Gastrocnemius medialis (tissue), 4 donors: ENCODE data around the gene KCNK4. TPM values are rescaled to one million over a fixed set of nuclear protein-coding genes. Genes with fewer than 3 reads are reported as not detected.

Source experiments
- ATAC-seq, 2 donors: fragments of 150-250 bp; one replicate each; pipeline ENCODE4 v1.9.1; 2016
- DNase-seq, 2 donors: peaks; one replicate each; pipeline ENCODE4 v3.0.0-alpha.2; 2019
- H3K27ac ChIP-seq, 4 donors: fragments of 200-600 bp; sonication (generic); 1 replicate in 1 of 4; 2 replicates in 3 of 4; pipeline ENCODE4 v1.5.1; 2016 to 2018; ENCODE audit warnings: mild to moderate bottlenecking in 2 of 4, moderate library complexity in 1 of 4
- H3K27me3 ChIP-seq, 3 donors: fragments of 200-600 bp; sonication (generic) in 2 of 3; 1 replicate in 1 of 3; 2 replicates in 2 of 3; pipeline versions ENCODE4 v1.5.1 to v1.6.0; 2016 to 2019; ENCODE audit warnings: mild to moderate bottlenecking in 1 of 3, moderate library complexity in 1 of 3
- H3K36me3 ChIP-seq, 2 donors: fragments of 200-600 bp; sonication (generic) in 1 of 2; one replicate each; pipeline ENCODE4 v1.5.1; 2017 to 2018
- H3K4me1 ChIP-seq, 2 donors: fragments of 200-600 bp; sonication (generic) in 1 of 2; one replicate each; pipeline ENCODE4 v1.5.1; 2016 to 2017; ENCODE audit warnings: mild to moderate bottlenecking in 2 of 2
- H3K4me3 ChIP-seq, 4 donors: fragments of 200-600 bp; sonication (generic) in 3 of 4; 1 replicate in 1 of 4; 2 replicates in 3 of 4; pipeline ENCODE4 v1.5.1; 2016 to 2019; ENCODE audit warnings: mild to moderate bottlenecking in 2 of 4
- H3K9me3 ChIP-seq, 3 donors: fragments of 200-600 bp; sonication (generic) in 2 of 3; 1 replicate in 1 of 3; 2 replicates in 2 of 3; pipeline ENCODE4 v1.5.1; 2016 to 2019
- POLR2A ChIP-seq, 2 donors: fragments of 450-650 bp; IDR thresholded peaks; one replicate each; pipeline ENCODE4 v1.6.1; 2017; ENCODE audit warnings: antibody characterized with exemption in 2 of 2, mild to moderate bottlenecking in 2 of 2, moderate library complexity in 2 of 2
- in situ Hi-C, 4 donors: fragments of 200-750 bp; cut with MboI; loops; one replicate each; pipeline versions ENCODE4 v1.15.0 to v1.8.0; 2017; ENCODE audit warnings: low sequenced_read_pairs in 4 of 4
- intact Hi-C: fragments of 100-400 bp; cut with DNase I; formaldehyde crosslinking; loops from one replicate; pipeline ENCODE4 v1.15.1; 2023; ENCODE audit warnings: low total_unique reads
- total RNA-seq, 4 donors: library from RNA; depleted of rRNA; stranded (reverse); fragments of >200 nt; gene quantifications; one replicate each; pipeline versions ENCODE4 v1.1.0 to v1.2.3, GENCODE V29; 2016
- TF ChIP-seq, protein P1 (sequence below), 5 experiments: fragments of 450-650 bp in 3 of 5; fragments of 200-600 bp in 2 of 5; sonication (generic) in 2 of 5; IDR thresholded peaks in 4 of 5; conservative IDR thresholded peaks in 1 of 5; 1 replicate in 4 of 5; 2 replicates in 1 of 5; pipeline ENCODE4 v1.5.1; 2016 to 2019; ENCODE audit warnings: antibody characterized with exemption in 5 of 5, mild to moderate bottlenecking in 3 of 5, moderate library complexity in 3 of 5

The KCNK4 gene
- total RNA-seq, 4 donors from 2014 or later = not detected

DNA sequence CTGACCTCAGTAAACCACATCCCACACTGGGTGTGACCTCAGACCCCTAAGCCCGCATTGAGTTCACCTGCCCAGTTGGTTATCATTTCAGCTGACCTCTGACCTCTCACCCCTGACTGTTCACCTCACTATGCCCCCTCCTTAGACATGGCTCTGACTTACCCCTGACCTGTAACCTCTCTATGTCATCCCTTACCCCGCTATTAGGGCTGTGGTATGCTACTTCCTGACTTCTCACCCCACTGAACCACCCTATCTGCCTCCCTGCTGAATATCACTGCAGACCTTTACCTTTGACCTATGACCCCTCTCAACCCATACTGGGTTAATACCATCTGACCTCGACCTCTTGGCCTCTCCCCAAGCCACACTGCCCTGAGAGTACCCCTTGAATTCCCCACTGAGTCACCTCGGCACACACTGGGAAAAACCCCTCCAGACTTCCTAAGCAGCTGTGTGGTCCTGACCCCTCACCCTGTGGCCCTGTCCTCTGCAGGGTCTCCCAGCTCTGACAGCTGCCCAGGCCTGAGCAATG is 31.5 kb upstream of the KCNK4 start:
- TF ChIP-seq, protein P1, sequence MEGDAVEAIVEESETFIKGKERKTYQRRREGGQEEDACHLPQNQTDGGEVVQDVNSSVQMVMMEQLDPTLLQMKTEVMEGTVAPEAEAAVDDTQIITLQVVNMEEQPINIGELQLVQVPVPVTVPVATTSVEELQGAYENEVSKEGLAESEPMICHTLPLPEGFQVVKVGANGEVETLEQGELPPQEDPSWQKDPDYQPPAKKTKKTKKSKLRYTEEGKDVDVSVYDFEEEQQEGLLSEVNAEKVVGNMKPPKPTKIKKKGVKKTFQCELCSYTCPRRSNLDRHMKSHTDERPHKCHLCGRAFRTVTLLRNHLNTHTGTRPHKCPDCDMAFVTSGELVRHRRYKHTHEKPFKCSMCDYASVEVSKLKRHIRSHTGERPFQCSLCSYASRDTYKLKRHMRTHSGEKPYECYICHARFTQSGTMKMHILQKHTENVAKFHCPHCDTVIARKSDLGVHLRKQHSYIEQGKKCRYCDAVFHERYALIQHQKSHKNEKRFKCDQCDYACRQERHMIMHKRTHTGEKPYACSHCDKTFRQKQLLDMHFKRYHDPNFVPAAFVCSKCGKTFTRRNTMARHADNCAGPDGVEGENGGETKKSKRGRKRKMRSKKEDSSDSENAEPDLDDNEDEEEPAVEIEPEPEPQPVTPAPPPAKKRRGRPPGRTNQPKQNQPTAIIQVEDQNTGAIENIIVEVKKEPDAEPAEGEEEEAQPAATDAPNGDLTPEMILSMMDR (IDR thresholded peaks at IDR 0.05 in 4 of 5, conservative IDR thresholded peaks at IDR 0.05 in 1 of 5) = no peak
- TF ChIP-seq POLR2A (IDR thresholded peaks at IDR 0.05) = no peak
- Histone ChIP-seq H3K36me3 (peaks cover 0 to 44% of the 10 kb centered on the region in 2 donors), H3K4me1 (no peaks in the 10 kb centered on the region), H3K9me3 (no peaks in the 10 kb centered on the region), H3K27ac (no peak overlapping the region), H3K27me3 (no peaks in the 10 kb centered on the region), H3K4me3 (no peak overlapping the region)
- DNase-seq = no peak
- in situ Hi-C loops (no loop called here), intact Hi-C loops (no loop called here)
- no peak for ATAC-seq

DNA sequence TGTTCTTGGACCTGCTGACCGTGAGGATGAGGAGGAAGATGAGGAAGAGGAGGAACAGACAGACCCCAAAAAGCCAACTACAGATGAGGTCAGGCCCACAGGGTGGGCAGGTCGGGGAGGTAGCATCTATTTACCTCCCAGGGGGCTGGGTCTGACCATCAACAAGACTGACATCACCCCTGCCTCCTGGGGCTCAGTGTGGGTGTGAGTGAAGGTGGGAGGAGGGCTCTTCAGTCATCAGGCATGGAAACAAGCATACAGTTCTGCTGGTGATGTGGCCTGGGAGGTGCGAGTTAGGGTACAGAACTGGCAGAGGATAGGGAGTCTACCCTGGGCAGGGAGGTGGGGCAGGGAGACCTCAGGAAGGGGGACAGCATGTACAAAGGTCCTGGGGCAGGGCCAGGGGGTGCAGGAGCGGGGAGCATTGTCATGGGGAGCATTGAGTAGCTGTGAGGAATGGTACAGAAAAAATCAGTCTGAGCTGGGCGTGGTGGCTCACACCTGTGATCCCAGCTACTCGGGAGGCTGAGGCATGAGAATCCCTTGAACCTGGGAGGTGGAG is 30.9 kb upstream of the KCNK4 start:
- peaks cover 0 to 43% of the 10 kb centered on the region in 2 donors for H3K36me3 ChIP-seq
- no peak for TF ChIP-seq POLR2A (IDR thresholded peaks at IDR 0.05)
- TF ChIP-seq, protein P1 (IDR thresholded peaks at IDR 0.05 in 4 of 5, conservative IDR thresholded peaks at IDR 0.05 in 1 of 5) = no peak

DNA sequence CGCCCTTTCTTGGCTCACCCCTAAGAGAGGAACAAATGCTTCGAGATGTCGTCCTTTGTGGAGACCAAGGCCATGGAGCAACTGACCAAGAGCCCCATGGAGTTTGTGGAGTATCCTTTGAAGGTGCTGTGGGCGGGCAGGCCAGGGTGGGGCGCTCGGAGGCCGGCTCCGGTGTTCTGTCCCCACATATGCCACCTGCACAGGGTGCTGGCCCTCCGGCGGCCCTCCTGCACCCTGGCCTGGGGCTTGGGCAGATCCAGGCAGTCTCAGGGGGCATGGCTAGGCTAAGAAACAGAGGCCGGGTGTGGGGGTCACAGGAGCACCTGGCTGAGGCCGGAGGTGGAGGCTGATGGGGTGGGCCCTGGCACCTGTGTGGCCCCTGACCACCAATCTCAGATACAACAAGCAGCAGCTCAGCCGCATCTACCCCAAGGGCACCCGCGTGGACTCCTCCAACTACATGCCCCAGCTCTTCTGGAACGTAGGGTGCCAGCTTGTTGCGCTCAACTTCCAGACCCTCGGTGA is 29.5 kb upstream of the KCNK4 start:
- intact Hi-C loops = no loop called here
- H3K27me3 ChIP-seq = no peaks in the 10 kb centered on the region
- no peak for DNase-seq
- H3K36me3 ChIP-seq = peaks cover 0 to 42% of the 10 kb centered on the region in 2 donors
- no peak for ATAC-seq
- H3K9me3 ChIP-seq = no peaks in the 10 kb centered on the region
- TF ChIP-seq POLR2A (IDR thresholded peaks at IDR 0.05) = no peak
- TF ChIP-seq, protein P1 (IDR thresholded peaks at IDR 0.05 in 4 of 5, conservative IDR thresholded peaks at IDR 0.05 in 1 of 5) = no peak
- H3K4me3 ChIP-seq = no peak overlapping the region
- H3K4me1 ChIP-seq = no peaks in the 10 kb centered on the region
- H3K27ac ChIP-seq = no peak overlapping the region
- in situ Hi-C loops = no loop called here

More for the DNA sequence above, 30.9 kb upstream of the KCNK4 start:
- Histone ChIP-seq H3K4me3 (no peak overlapping the region), H3K27me3 (no peaks in the 10 kb centered on the region), H3K4me1 (no peaks in the 10 kb centered on the region), H3K27ac (no peak overlapping the region), H3K9me3 (no peaks in the 10 kb centered on the region)
- DNase-seq = no peak
- in situ Hi-C loops = no loop called here
- intact Hi-C loops = no loop called here
- ATAC-seq = no peak

DNA sequence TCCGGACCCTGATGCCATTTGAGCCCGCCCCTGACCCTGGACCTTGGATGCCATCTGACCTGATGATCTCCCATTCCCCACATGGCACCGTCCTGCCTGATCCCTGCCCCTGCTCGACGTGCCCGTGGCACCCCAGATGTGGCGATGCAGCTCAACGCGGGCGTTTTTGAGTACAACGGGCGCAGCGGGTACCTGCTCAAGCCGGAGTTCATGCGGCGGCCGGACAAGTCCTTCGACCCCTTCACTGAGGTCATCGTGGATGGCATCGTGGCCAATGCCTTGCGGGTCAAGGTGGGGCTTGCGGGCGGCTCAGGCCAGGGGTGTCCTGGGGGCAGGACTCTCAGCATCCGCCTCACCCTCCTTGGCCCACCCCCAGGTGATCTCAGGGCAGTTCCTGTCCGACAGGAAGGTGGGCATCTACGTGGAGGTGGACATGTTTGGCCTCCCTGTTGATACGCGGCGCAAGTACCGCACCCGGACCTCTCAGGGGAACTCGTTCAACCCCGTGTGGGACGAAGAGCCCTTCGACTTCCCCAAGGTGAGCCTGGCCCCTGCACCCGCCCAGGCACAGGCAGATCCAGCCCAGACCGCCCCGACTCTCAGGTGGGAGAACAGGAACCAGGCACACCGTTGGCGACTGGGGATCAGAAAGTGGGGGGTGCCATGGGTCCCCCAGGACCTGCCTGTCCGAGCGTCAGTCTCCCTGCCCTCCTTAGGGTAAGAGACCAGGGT is 28.7 kb upstream of the KCNK4 start:
- DNase-seq = no peak

More for the DNA sequence above, 28.7 kb upstream of the KCNK4 start:
- TF ChIP-seq, protein P1 (IDR thresholded peaks at IDR 0.05 in 4 of 5, conservative IDR thresholded peaks at IDR 0.05 in 1 of 5) = no peak
- no peak for TF ChIP-seq POLR2A (IDR thresholded peaks at IDR 0.05)
- no peak overlapping the region for H3K27ac ChIP-seq
- intact Hi-C loops = no loop called here
- no peak overlapping the region for H3K4me3 ChIP-seq
- no peaks in the 10 kb centered on the region for H3K9me3 ChIP-seq
- peaks cover 0 to 41% of the 10 kb centered on the region in 2 donors for H3K36me3 ChIP-seq
- H3K4me1 ChIP-seq = no peaks in the 10 kb centered on the region
- no peak for ATAC-seq
- H3K27me3 ChIP-seq = no peaks in the 10 kb centered on the region
- in situ Hi-C loops = no loop called here
